ENCODE results near the gene PHLDA3. TPM values are rescaled to one million over a fixed set of nuclear protein-coding genes. Genes with fewer than 3 reads are reported as not detected.

The PHLDA3 gene
- total RNA-seq, 2 experiments from 2014 or later: 0.45 to 0.71 TPM

- ATAC-seq (ENCODE audit: poor library complexity) (no peak), DNase-seq (no peak)
- no peaks in the 10 kb centered on the region for H3K36me3 Mint-ChIP-seq (ENCODE audit: low read depth)
- intact Hi-C loops (cut with DNase I, micrococcal nuclease): no loop called here
- H3K27ac Mint-ChIP-seq: no peak overlapping the region
- Histone ChIP-seq H3K27ac (ENCODE audit: low read depth in 1 of 2, low read length in 2 of 2) (no peak overlapping the region), H3K36me3 (ENCODE audit: insufficient read depth, low read length) (no peaks in the 10 kb centered on the region), H3K27me3 (ENCODE audit: control insufficient read depth in 1 of 2, insufficient read depth in 2 of 2, low read length in 2 of 2) (peaks cover 0 to 2% of the 10 kb centered on the region in 2 experiments), H3K4me3 (ENCODE audit: low read length) (no peak overlapping the region), H3K4me1 (ENCODE audit: insufficient read depth, low read length) (no peaks in the 10 kb centered on the region), H3K9me3 (ENCODE audit: control insufficient read depth in 1 of 2, insufficient read depth in 1 of 2, low read length in 2 of 2) (no peaks in the 10 kb centered on the region)
- peaks cover 2% of the 10 kb centered on the region for H3K9me3 Mint-ChIP-seq
- H3K4me3 Mint-ChIP-seq: no peak overlapping the region
- no peak for TF ChIP-seq CTCF (IDR thresholded peaks at IDR 0.05)
- no peaks in the 10 kb centered on the region for H3K4me1 Mint-ChIP-seq (ENCODE audit: low read depth)
- POLR2A ChIA-PET: no interaction called here
- peaks cover 5% of the 10 kb centered on the region for H3K27me3 Mint-ChIP-seq
- CTCF ChIA-PET: no interaction called here
Observed at GRCh38 chr1:201454608-201455007, 14.4 kb downstream of the PHLDA3 start.

DNA sequence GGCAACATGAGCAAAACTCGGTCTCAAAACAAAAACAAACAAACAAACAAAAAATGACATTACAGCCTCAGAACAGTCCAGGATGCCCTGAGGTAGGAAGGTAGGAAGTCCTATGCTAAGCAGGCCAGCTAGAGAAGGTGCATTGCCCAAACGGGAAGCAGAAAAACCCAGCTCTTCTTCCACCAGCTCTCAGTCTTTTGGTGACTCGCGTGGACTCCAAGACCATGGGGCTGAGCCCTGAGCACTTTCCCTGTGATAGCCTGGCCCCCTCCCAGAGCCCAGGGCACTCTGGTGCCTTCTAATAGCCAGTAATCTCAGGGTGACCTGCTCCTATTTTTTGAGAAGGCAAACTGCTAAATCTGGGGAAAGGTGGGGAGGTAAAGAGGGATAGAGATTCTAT, 16.1 kb downstream of the PHLDA3 start:
- Mint-ChIP-seq H3K4me1 (ENCODE audit: low read depth) (peaks cover 3% of the 10 kb centered on the region), H3K9me3 (peaks cover 2% of the 10 kb centered on the region), H3K4me3 (no peak overlapping the region), H3K27ac (no peak overlapping the region), H3K36me3 (ENCODE audit: low read depth) (no peaks in the 10 kb centered on the region), H3K27me3 (peaks cover 8% of the 10 kb centered on the region)
- no peaks in the 10 kb centered on the region for H3K9me3 ChIP-seq (ENCODE audit: control insufficient read depth in 1 of 2, insufficient read depth in 1 of 2, low read length in 2 of 2)
- ATAC-seq (ENCODE audit: poor library complexity): no peak
- CTCF ChIA-PET: no interaction called here
- peaks cover 7% of the 10 kb centered on the region for H3K4me1 ChIP-seq (ENCODE audit: insufficient read depth, low read length)
- H3K27me3 ChIP-seq (ENCODE audit: control insufficient read depth in 1 of 2, insufficient read depth in 2 of 2, low read length in 2 of 2): peaks cover 0 to 2% of the 10 kb centered on the region in 2 experiments
- no peak overlapping the region for H3K4me3 ChIP-seq (ENCODE audit: low read length)
- intact Hi-C loops (cut with DNase I, micrococcal nuclease): no loop called here
- H3K36me3 ChIP-seq (ENCODE audit: insufficient read depth, low read length): no peaks in the 10 kb centered on the region
- POLR2A ChIA-PET: no interaction called here
- TF ChIP-seq CTCF (IDR thresholded peaks at IDR 0.05): no peak
- no peak overlapping the region for H3K27ac ChIP-seq (ENCODE audit: low read depth in 1 of 2, low read length in 2 of 2)
- DNase-seq: no peak

GRCh38 chr1:201450721-201451291, 18.2 kb downstream of the PHLDA3 start:
- DNase-seq (no peak), ATAC-seq (ENCODE audit: poor library complexity) (no peak)
- H3K36me3 Mint-ChIP-seq (ENCODE audit: low read depth): no peaks in the 10 kb centered on the region
- POLR2A ChIA-PET: no interaction called here
- H3K4me1 ChIP-seq (ENCODE audit: insufficient read depth, low read length): peaks cover 9% of the 10 kb centered on the region
- H3K4me1 Mint-ChIP-seq (ENCODE audit: low read depth): peaks cover 4% of the 10 kb centered on the region
- CTCF ChIA-PET: interaction anchor here (1.4 kb wide), 1 partner anchor 15 kb away, joined by 5 read pairs; no protein-coding TSS in a partner anchor
- H3K9me3 Mint-ChIP-seq: peaks cover 2% of the 10 kb centered on the region
- H3K27me3 ChIP-seq (ENCODE audit: control insufficient read depth in 1 of 2, insufficient read depth in 2 of 2, low read length in 2 of 2): peaks cover 0 to 2% of the 10 kb centered on the region in 2 experiments
- TF ChIP-seq CTCF (IDR thresholded peaks at IDR 0.05): no peak
- no peak overlapping the region for H3K4me3 Mint-ChIP-seq
- H3K9me3 ChIP-seq (ENCODE audit: control insufficient read depth in 1 of 2, insufficient read depth in 1 of 2, low read length in 2 of 2): no peaks in the 10 kb centered on the region
- no peak overlapping the region for H3K4me3 ChIP-seq (ENCODE audit: low read length)
- H3K27ac Mint-ChIP-seq: no peak overlapping the region
- H3K27me3 Mint-ChIP-seq: peaks cover 10% of the 10 kb centered on the region
- no peaks in the 10 kb centered on the region for H3K36me3 ChIP-seq (ENCODE audit: insufficient read depth, low read length)
- intact Hi-C loops (cut with DNase I, micrococcal nuclease): no loop called here
- no peak overlapping the region for H3K27ac ChIP-seq (ENCODE audit: low read depth in 1 of 2, low read length in 2 of 2)
